Measurements from ENCODE around the gene TVP23B.
"Not testable (repeated sequence)": the region's sequence is repeated elsewhere in the genome, so short reads cannot be mapped to it uniquely, and the experiment has no call there.

DNA sequence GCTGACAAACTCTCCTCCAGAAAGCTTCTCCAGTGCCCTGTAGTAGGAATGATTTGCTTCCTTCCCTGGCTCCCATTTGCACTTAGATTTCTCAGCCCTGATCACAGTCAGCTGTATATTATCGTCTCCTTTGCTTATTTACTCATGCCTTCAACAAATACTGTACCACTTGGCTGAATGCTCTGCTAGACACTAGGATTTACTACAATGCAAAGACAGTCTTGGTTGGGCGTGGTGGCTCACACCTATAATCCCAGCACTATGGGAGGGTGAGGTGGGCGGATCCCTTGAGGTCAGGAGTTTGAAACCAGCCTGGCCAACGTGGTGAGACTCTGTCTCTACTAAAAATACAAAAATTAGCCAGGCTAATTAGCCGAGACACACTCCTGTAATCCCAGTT is 5.9 kb downstream of the TVP23B start:
- TF ChIP-seq, protein P1, sequence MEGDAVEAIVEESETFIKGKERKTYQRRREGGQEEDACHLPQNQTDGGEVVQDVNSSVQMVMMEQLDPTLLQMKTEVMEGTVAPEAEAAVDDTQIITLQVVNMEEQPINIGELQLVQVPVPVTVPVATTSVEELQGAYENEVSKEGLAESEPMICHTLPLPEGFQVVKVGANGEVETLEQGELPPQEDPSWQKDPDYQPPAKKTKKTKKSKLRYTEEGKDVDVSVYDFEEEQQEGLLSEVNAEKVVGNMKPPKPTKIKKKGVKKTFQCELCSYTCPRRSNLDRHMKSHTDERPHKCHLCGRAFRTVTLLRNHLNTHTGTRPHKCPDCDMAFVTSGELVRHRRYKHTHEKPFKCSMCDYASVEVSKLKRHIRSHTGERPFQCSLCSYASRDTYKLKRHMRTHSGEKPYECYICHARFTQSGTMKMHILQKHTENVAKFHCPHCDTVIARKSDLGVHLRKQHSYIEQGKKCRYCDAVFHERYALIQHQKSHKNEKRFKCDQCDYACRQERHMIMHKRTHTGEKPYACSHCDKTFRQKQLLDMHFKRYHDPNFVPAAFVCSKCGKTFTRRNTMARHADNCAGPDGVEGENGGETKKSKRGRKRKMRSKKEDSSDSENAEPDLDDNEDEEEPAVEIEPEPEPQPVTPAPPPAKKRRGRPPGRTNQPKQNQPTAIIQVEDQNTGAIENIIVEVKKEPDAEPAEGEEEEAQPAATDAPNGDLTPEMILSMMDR (IDR thresholded peaks at IDR 0.05) = not testable (repeated sequence)
- TF ChIP-seq, protein P2, sequence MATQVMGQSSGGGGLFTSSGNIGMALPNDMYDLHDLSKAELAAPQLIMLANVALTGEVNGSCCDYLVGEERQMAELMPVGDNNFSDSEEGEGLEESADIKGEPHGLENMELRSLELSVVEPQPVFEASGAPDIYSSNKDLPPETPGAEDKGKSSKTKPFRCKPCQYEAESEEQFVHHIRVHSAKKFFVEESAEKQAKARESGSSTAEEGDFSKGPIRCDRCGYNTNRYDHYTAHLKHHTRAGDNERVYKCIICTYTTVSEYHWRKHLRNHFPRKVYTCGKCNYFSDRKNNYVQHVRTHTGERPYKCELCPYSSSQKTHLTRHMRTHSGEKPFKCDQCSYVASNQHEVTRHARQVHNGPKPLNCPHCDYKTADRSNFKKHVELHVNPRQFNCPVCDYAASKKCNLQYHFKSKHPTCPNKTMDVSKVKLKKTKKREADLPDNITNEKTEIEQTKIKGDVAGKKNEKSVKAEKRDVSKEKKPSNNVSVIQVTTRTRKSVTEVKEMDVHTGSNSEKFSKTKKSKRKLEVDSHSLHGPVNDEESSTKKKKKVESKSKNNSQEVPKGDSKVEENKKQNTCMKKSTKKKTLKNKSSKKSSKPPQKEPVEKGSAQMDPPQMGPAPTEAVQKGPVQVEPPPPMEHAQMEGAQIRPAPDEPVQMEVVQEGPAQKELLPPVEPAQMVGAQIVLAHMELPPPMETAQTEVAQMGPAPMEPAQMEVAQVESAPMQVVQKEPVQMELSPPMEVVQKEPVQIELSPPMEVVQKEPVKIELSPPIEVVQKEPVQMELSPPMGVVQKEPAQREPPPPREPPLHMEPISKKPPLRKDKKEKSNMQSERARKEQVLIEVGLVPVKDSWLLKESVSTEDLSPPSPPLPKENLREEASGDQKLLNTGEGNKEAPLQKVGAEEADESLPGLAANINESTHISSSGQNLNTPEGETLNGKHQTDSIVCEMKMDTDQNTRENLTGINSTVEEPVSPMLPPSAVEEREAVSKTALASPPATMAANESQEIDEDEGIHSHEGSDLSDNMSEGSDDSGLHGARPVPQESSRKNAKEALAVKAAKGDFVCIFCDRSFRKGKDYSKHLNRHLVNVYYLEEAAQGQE (IDR thresholded peaks at IDR 0.05; ENCODE audit: insufficient read depth in 1 of 2, low read depth in 2 of 2, low read length in 1 of 2) = not testable (repeated sequence)
- TF ChIP-seq SIN3A (IDR thresholded peaks at IDR 0.05; ENCODE audit: borderline replicate concordance, insufficient read depth, low read depth, low read length) = not testable (repeated sequence)

Data from Panc1 (cell line).